H1 (cell line): ENCODE results near the gene SV2B. TPM values are rescaled to one million over a fixed set of nuclear protein-coding genes. Genes with fewer than 3 reads are reported as not detected.

Experiments used
- CTCF ChIA-PET: fragments of 300-600 bp; sonication (Branson Sonifier 250); formaldehyde crosslinking; loops from one replicate; lab custom pipeline; 2021; ENCODE audit not compliant: partially characterized antibody; lab: Charles Lee
- POLR2A ChIA-PET: fragments of 300-600 bp; sonication (Branson Sonifier 250); formaldehyde crosslinking; loops from one replicate; lab custom pipeline; 2021; ENCODE audit warnings: inconsistent platforms; ENCODE audit not compliant: partially characterized antibody; lab: Charles Lee
- DNase-seq, 2 experiments: peaks; one replicate each; pipeline versions ENCODE4 v3.0.0 to v3.0.0-alpha.2; 2010 to 2022; ENCODE audit warnings: low spot score in 2 of 2, low read depth in 1 of 2, mixed read lengths in 1 of 2
- FAIRE-seq: peaks from 2 replicates; lab custom pipeline; 2011; peaks lifted over from hg19 to GRCh38; lab: Jason Lieb, UNC
- H2AFZ ChIP-seq: 2 replicates; pipeline ENCODE4 v1.8.1; 2012; ENCODE audit warnings: low read length, inconsistent platforms
- H2AK5ac ChIP-seq: 2 replicates; pipeline ENCODE4 v1.6.1; 2013; ENCODE audit warnings: low read depth, low read length
- H2BK120ac ChIP-seq: replicated peaks from 2 replicates; pipeline ENCODE3; 2013; ENCODE audit warnings: low read depth, low read length, inconsistent platforms
- H2BK12ac ChIP-seq: 2 replicates; pipeline ENCODE4 v1.6.1; 2013; ENCODE audit warnings: low read depth, low read length
- H2BK15ac ChIP-seq: 2 replicates; pipeline ENCODE4 v1.6.1; 2013; ENCODE audit warnings: low read length
- H2BK20ac ChIP-seq: 2 replicates; pipeline ENCODE4 v1.6.1; 2013; ENCODE audit warnings: low read length
- H2BK5ac ChIP-seq: 2 replicates; pipeline ENCODE4 v1.6.1; 2013; ENCODE audit warnings: low read depth, low read length
- H3K14ac ChIP-seq: 2 replicates; pipeline ENCODE4 v1.6.1; 2013; ENCODE audit warnings: inconsistent platforms; ENCODE audit not compliant: insufficient read length
- H3K18ac ChIP-seq: 2 replicates; pipeline ENCODE4 v1.6.1; 2013; ENCODE audit warnings: low read length; ENCODE audit errors: extremely low read depth
- H3K23ac ChIP-seq: 2 replicates; pipeline ENCODE4 v1.6.1; 2013; ENCODE audit warnings: inconsistent platforms; ENCODE audit not compliant: insufficient read length
- H3K23me2 ChIP-seq: 2 replicates; pipeline ENCODE4 v1.6.1; 2013; ENCODE audit warnings: low read depth, low read length
- H3K27ac ChIP-seq: 2 replicates; pipeline ENCODE4 v1.6.1; 2011; ENCODE audit warnings: low read depth, low read length, inconsistent platforms
- H3K27me3 ChIP-seq, 4 experiments: replicated peaks in 1 of 4; 1 replicate in 1 of 4; 2 replicates in 3 of 4; pipeline versions ENCODE4 v1.6.1 to v1.8.1; 2011 to 2013; ENCODE audit warnings: low read length in 3 of 4, mild to moderate bottlenecking in 3 of 4, inconsistent platforms in 2 of 4, mixed read lengths in 2 of 4, moderate library complexity in 1 of 4; ENCODE audit not compliant: control insufficient read depth in 3 of 4, insufficient read depth in 3 of 4; ENCODE audit errors: extremely low read depth in 1 of 4
- H3K36me3 ChIP-seq, 4 experiments: 2 replicates each; pipeline versions ENCODE4 v1.6.1 to v1.8.1; 2011 to 2013; ENCODE audit warnings: mild to moderate bottlenecking in 4 of 4, low read length in 3 of 4, moderate library complexity in 2 of 4, control low read depth in 1 of 4, inconsistent platforms in 1 of 4; ENCODE audit not compliant: insufficient read depth in 4 of 4, control insufficient read depth in 2 of 4
- H3K4ac ChIP-seq: replicated peaks from 2 replicates; pipeline ENCODE3; 2013; ENCODE audit warnings: low read length, low read depth, mixed read lengths, inconsistent platforms; ENCODE audit not compliant: insufficient read length
- H3K4me1 ChIP-seq, 4 experiments: replicated peaks in 1 of 4; 1 replicate in 1 of 4; 2 replicates in 3 of 4; pipeline versions ENCODE4 v1.6.1 to v1.8.1; 2011 to 2013; ENCODE audit warnings: low read length in 3 of 4, inconsistent platforms in 2 of 4, mixed read lengths in 1 of 4; ENCODE audit not compliant: insufficient read depth in 4 of 4, control insufficient read depth in 3 of 4
- H3K4me2 ChIP-seq, 2 experiments: 2 replicates each; pipeline versions ENCODE4 v1.6.1 to v1.8.1; 2011 to 2013; ENCODE audit warnings: low read depth in 2 of 2, low read length in 2 of 2, control low read depth in 1 of 2, inconsistent platforms in 1 of 2, mild to moderate bottlenecking in 1 of 2; ENCODE audit not compliant: insufficient read depth in 1 of 2
- H3K4me3 ChIP-seq, 4 experiments: fragments of 200-600, 300-600 bp in 1 of 4; sonication (generic), shearing (Covaris generic), sonication (Bioruptor Twin) in 1 of 4; 2 replicates each; pipeline versions ENCODE4 v1.5.1 to v1.8.1; 2011 to 2016; ENCODE audit warnings: low read length in 4 of 4, low read depth in 3 of 4, control low read depth in 2 of 4, inconsistent platforms in 2 of 4, mild to moderate bottlenecking in 2 of 4, mixed read lengths in 1 of 4, moderate library complexity in 1 of 4; ENCODE audit not compliant: insufficient read depth in 2 of 4; ENCODE audit errors: extremely low read depth in 1 of 4
- H3K56ac ChIP-seq: replicated peaks from 2 replicates; pipeline ENCODE3; 2013; ENCODE audit warnings: low read depth, mild to moderate bottlenecking, mixed read lengths, low read length, inconsistent platforms; ENCODE audit not compliant: insufficient read length
- H3K79me1 ChIP-seq: 2 replicates; pipeline ENCODE4 v1.6.1; 2013; ENCODE audit warnings: low read depth, low read length, control low read depth
- H3K79me2 ChIP-seq, 2 experiments: 2 replicates each; pipeline versions ENCODE4 v1.6.1 to v1.8.1; 2012 to 2013; ENCODE audit warnings: low read length in 2 of 2, mild to moderate bottlenecking in 2 of 2, inconsistent platforms in 1 of 2; ENCODE audit not compliant: insufficient read depth in 2 of 2, control insufficient read depth in 1 of 2
- H3K9ac ChIP-seq, 4 experiments: replicated peaks in 1 of 4; 1 replicate in 1 of 4; 2 replicates in 3 of 4; pipeline versions ENCODE4 v1.6.1 to v1.8.1; 2011 to 2013; ENCODE audit warnings: low read depth in 3 of 4, low read length in 3 of 4, control low read depth in 2 of 4, mild to moderate bottlenecking in 2 of 4, moderate library complexity in 2 of 4, inconsistent platforms in 1 of 4; ENCODE audit errors: extremely low read depth in 1 of 4
- H3K9me3 ChIP-seq, 2 experiments: 2 replicates each; pipeline versions ENCODE4 v1.6.1 to v1.8.1; 2012 to 2013; ENCODE audit warnings: mild to moderate bottlenecking in 2 of 2, moderate library complexity in 2 of 2, control low read depth in 1 of 2, inconsistent platforms in 1 of 2, low read depth in 1 of 2, low read length in 1 of 2, mixed read lengths in 1 of 2; ENCODE audit not compliant: insufficient read depth in 2 of 2
- H4K20me1 ChIP-seq, 2 experiments: replicated peaks in 1 of 2; 2 replicates each; pipeline versions ENCODE3 to v1.8.1; 2011 to 2013; ENCODE audit warnings: inconsistent platforms in 2 of 2, low read length in 2 of 2, mild to moderate bottlenecking in 1 of 2; ENCODE audit not compliant: insufficient read depth in 2 of 2, control insufficient read depth in 1 of 2
- H4K5ac ChIP-seq: 2 replicates; pipeline ENCODE4 v1.6.1; 2013; ENCODE audit warnings: low read length, low read depth, mixed read lengths, inconsistent platforms; ENCODE audit not compliant: insufficient read length
- H4K8ac ChIP-seq: 2 replicates; pipeline ENCODE4 v1.8.0; 2013; ENCODE audit warnings: mild to moderate bottlenecking, moderate library complexity, low read length, inconsistent platforms; ENCODE audit not compliant: insufficient read depth; ENCODE audit errors: extremely low read depth
- H4K91ac ChIP-seq: replicated peaks from 2 replicates; pipeline ENCODE3; 2013; ENCODE audit warnings: low read length, mixed read lengths, inconsistent platforms; ENCODE audit not compliant: insufficient read length
- E2F6 ChIP-seq: IDR thresholded peaks from 2 replicates; pipeline ENCODE4 v1.6.1; 2012; ENCODE audit warnings: inconsistent platforms
- POLR2AphosphoS5 ChIP-seq: IDR thresholded peaks from 2 replicates; pipeline ENCODE4 v1.6.1; 2011; ENCODE audit warnings: low read depth, low read length
- USF2 ChIP-seq: IDR thresholded peaks from 2 replicates; pipeline ENCODE4 v1.6.1; 2011; ENCODE audit warnings: low read length, improper control_type of control experiment
- YY1 ChIP-seq: IDR thresholded peaks from 2 replicates; pipeline ENCODE4 v1.6.1; 2011; ENCODE audit warnings: low read depth, mild to moderate bottlenecking, low read length
- whole genome bisulfite sequencing, 2 experiments: shearing (Covaris generic) in 1 of 2; methylation state at CpG; one replicate each; pipeline versions ENCODE4 v1.1.6 to v1.1.7; 2013 to 2015; ENCODE audit warnings: low lambda C conversion rate in 2 of 2, mixed read lengths in 2 of 2, inconsistent platforms in 1 of 2, low coverage in 1 of 2, missing lambda C conversion rate in 1 of 2; ENCODE audit not compliant: insufficient replicate concordance in 2 of 2, insufficient coverage in 1 of 2, insufficient read length in 1 of 2; ENCODE audit errors: extremely low coverage in 1 of 2, missing lambda C conversion rate in 1 of 2; 5-methylcytosine and 5-hydroxymethylcytosine counted together
- polyA plus RNA-seq, 7 experiments: library from polyadenylated mRNA; depleted of rRNA in 3 of 7; stranded (reverse) in 5 of 7; unstranded in 2 of 7; fragments of >200 nt in 5 of 7; fragments of 200-250 nt in 2 of 7; gene quantifications; 1 replicate in 5 of 7; 2 replicates in 1 of 7; 4 replicates in 1 of 7; pipeline versions ENCODE4 v1.2.1 to v1.2.3, GENCODE V29; 2011 to 2013; ENCODE audit warnings: missing spikeins in 2 of 7, mixed read lengths in 2 of 7
- total RNA-seq: library from RNA; stranded (reverse); fragmentation: NEBNext Ultra II Directional; extraction: Animal tissue kit (Norgen Biotek cat#: 25700); gene quantifications from 2 replicates; pipeline ENCODE4 v1.2.1, GENCODE V29; 2021

SV2B gene
- total and polyA plus RNA-seq, 2 of the 8 experiments (the other 6 are each of a cell fraction or from before 2014, with no cell fraction given): 0.09 to 0.20 TPM

DNA sequence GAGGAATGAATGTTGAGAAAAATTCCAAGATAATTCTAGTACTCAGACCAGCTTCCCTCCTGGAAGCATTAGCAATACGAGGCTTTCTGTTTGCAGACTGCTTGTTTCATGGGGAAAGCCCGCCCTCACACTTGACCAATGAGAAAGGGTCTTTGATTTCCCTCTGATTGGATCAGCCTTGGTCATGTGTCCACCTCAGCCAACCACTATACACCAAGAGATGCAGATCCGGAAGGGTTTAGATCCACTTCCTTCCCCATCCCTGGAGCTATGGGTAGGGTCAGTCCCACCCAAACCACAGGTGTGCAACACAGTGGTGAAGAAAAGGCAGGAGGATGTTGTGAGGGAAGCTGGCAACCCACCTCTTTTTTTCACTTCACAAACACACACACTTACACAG is 154.7 kb downstream of the SV2B start:
- H3K9ac ChIP-seq: no peak overlapping the region
- H4K91ac ChIP-seq: no peak overlapping the region
- no peak overlapping the region for H2AK5ac ChIP-seq
- TF ChIP-seq USF2: 0 out of 2 replicates have a peak, but pooled peaks have one; percentile 32
- TF ChIP-seq YY1: no peak
- no peak for TF ChIP-seq POLR2AphosphoS5
- peak; percentile 50; the same call in 1 of the 2 replicates for TF ChIP-seq E2F6
- no peak for DNase-seq
- H3K79me2 ChIP-seq: no peaks in the 10 kb centered on the region
- H3K18ac ChIP-seq: no peak overlapping the region
- H2BK12ac ChIP-seq: no peak overlapping the region
- no peak overlapping the region for H3K4ac ChIP-seq
- 79% methylated on average over 3 of the region's 3 CpGs; no CpG with 5 or more reads in 1 of the 2 experiments for WGBS, 2 experiments
- CTCF ChIA-PET: interaction anchor here (0.9 to 7.8 kb wide), 5 partner anchors 13 to 142 kb away, joined by 3 to 78 read pairs (median 3); no protein-coding TSS in a partner anchor
- H3K79me1 ChIP-seq: no peaks in the 10 kb centered on the region
- no peak overlapping the region for H2BK20ac ChIP-seq
- no peaks in the 10 kb centered on the region for H3K9me3 ChIP-seq
- H2BK120ac ChIP-seq: no peak overlapping the region
- no peak overlapping the region for H3K56ac ChIP-seq
- H4K8ac ChIP-seq: no peak overlapping the region; the same call in 1 of the 2 replicates
- H3K27ac ChIP-seq: no peak overlapping the region
- H2BK5ac ChIP-seq: no peak overlapping the region
- H3K4me1 ChIP-seq: no peaks in the 10 kb centered on the region
- H2AFZ ChIP-seq: no peak overlapping the region
- H3K23me2 ChIP-seq: no peaks in the 10 kb centered on the region
- H3K36me3 ChIP-seq: no peaks in the 10 kb centered on the region
- H2BK15ac ChIP-seq: no peak overlapping the region
- H3K4me2 ChIP-seq: no peak overlapping the region
- H4K5ac ChIP-seq: no peak overlapping the region
- no peak for FAIRE-seq
- peaks cover 0 to 3% (median 0%) of the 10 kb centered on the region in 4 experiments; a peak in 1 of 7 replicates for H3K27me3 ChIP-seq
- POLR2A ChIA-PET: no interaction called here
- no peak overlapping the region for H3K4me3 ChIP-seq
- no peaks in the 10 kb centered on the region for H4K20me1 ChIP-seq
- no peak overlapping the region for H3K14ac ChIP-seq
- H3K23ac ChIP-seq: no peak overlapping the region
